B cell (primary cell): ENCODE measurements around the gene CLCA4.

Experiments used
- CTCF ChIP-seq: fragments of 200-600 bp; IDR thresholded peaks from one replicate; pipeline ENCODE4 v1.8.0; 2022; ENCODE audit warnings: antibody characterized with exemption, mild to moderate bottlenecking
- EZH2 ChIP-seq: IDR thresholded peaks from 2 replicates; pipeline ENCODE4 v1.6.1; 2012; ENCODE audit warnings: borderline replicate concordance, low read depth, mild to moderate bottlenecking, moderate library complexity, low read length; ENCODE audit not compliant: insufficient read depth, poor library complexity, severe bottlenecking

GRCh38 chr1:86552376-86552775, 5.5 kb downstream of the CLCA4 start:
- no peak for TF ChIP-seq CTCF
- TF ChIP-seq EZH2: no peak
